Colonic mucosa (tissue), 4 donors: ENCODE results near the gene WASF1. TPM values are rescaled to one million over a fixed set of nuclear protein-coding genes. Genes with fewer than 3 reads are reported as not detected.

Experiments
- DNase-seq: peaks from one replicate; pipeline ENCODE4 v3.0.0-alpha.2; 2020
- H3K27ac ChIP-seq: fragments of 200-600 bp; one replicate; pipeline ENCODE4 v1.8.0; 2021
- H3K27me3 ChIP-seq: fragments of 200-600 bp; one replicate; pipeline ENCODE4 v1.8.0; 2021
- H3K36me3 ChIP-seq: fragments of 200-600 bp; one replicate; pipeline ENCODE4 v1.8.0; 2021
- H3K4me1 ChIP-seq: fragments of 200-600 bp; one replicate; pipeline ENCODE4 v1.8.0; 2021; ENCODE audit warnings: mild to moderate bottlenecking
- H3K4me3 ChIP-seq: fragments of 200-600 bp; one replicate; pipeline ENCODE4 v1.8.0; 2021
- H3K9ac ChIP-seq, 2 donors: one replicate each; pipeline ENCODE4 v1.7.0; 2013; ENCODE audit warnings: control low read depth in 2 of 2, low read depth in 2 of 2, low read length in 2 of 2
- H3K9me3 ChIP-seq: fragments of 200-600 bp; one replicate; pipeline ENCODE4 v1.8.0; 2021
- intact Hi-C: fragments of 100-400 bp; cut with DNase I; formaldehyde crosslinking; loops from one replicate; pipeline ENCODE4 v1.14.1; 2022
- total RNA-seq, 2 donors: library from RNA; stranded (reverse); fragmentation: NEBNext Ultra II Directional in 1 of 2; extraction: Animal tissue kit (Norgen Biotek cat#: 25700) in 1 of 2; gene quantifications; one replicate each; pipeline ENCODE4 v1.2.1, GENCODE V29; 2021
- TF ChIP-seq, protein P1 (sequence below): fragments of 200-600 bp; IDR thresholded peaks from one replicate; pipeline ENCODE4 v1.8.0; 2022; ENCODE audit warnings: antibody characterized with exemption, mild to moderate bottlenecking
- donor health status: healthy.
- donor health status: DM: no; HTN: no; CAD: no.
- donor health status: DM: no; HTN: no; CAD: no.

The WASF1 gene
- total RNA-seq, 2 donors from 2014 or later: 2.2 to 4.8 TPM

- H3K9me3 ChIP-seq: no peaks in the 10 kb centered on the region
- intact Hi-C loops: no loop called here
- H3K4me1 ChIP-seq: no peaks in the 10 kb centered on the region
- no peaks in the 10 kb centered on the region for H3K27me3 ChIP-seq
- no peak overlapping the region for H3K9ac ChIP-seq
- H3K36me3 ChIP-seq: no peaks in the 10 kb centered on the region
- no peak overlapping the region for H3K27ac ChIP-seq
- H3K4me3 ChIP-seq: no peak overlapping the region
- DNase-seq: no peak
- TF ChIP-seq, protein P1, sequence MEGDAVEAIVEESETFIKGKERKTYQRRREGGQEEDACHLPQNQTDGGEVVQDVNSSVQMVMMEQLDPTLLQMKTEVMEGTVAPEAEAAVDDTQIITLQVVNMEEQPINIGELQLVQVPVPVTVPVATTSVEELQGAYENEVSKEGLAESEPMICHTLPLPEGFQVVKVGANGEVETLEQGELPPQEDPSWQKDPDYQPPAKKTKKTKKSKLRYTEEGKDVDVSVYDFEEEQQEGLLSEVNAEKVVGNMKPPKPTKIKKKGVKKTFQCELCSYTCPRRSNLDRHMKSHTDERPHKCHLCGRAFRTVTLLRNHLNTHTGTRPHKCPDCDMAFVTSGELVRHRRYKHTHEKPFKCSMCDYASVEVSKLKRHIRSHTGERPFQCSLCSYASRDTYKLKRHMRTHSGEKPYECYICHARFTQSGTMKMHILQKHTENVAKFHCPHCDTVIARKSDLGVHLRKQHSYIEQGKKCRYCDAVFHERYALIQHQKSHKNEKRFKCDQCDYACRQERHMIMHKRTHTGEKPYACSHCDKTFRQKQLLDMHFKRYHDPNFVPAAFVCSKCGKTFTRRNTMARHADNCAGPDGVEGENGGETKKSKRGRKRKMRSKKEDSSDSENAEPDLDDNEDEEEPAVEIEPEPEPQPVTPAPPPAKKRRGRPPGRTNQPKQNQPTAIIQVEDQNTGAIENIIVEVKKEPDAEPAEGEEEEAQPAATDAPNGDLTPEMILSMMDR: no peak
Measured at GRCh38 chr6:110068592-110068967, 110.9 kb downstream of the WASF1 start.

- DNase-seq: no peak
- no peaks in the 10 kb centered on the region for H3K9me3 ChIP-seq
- intact Hi-C loops: no loop called here
- TF ChIP-seq, protein P1: no peak
- no peaks in the 10 kb centered on the region for H3K27me3 ChIP-seq
- no peaks in the 10 kb centered on the region for H3K4me1 ChIP-seq
- H3K4me3 ChIP-seq: no peak overlapping the region
- no peak overlapping the region for H3K9ac ChIP-seq
- no peaks in the 10 kb centered on the region for H3K36me3 ChIP-seq
- no peak overlapping the region for H3K27ac ChIP-seq
Measured at GRCh38 chr6:110067837-110068591, 111.5 kb downstream of the WASF1 start.

- no peak for DNase-seq
- Histone ChIP-seq H3K9ac (no peak overlapping the region), H3K4me1 (no peaks in the 10 kb centered on the region), H3K36me3 (no peaks in the 10 kb centered on the region), H3K27me3 (no peaks in the 10 kb centered on the region), H3K4me3 (no peak overlapping the region), H3K9me3 (no peaks in the 10 kb centered on the region), H3K27ac (no peak overlapping the region)
- intact Hi-C loops: no loop called here
- TF ChIP-seq, protein P1: no peak
Measured at GRCh38 chr6:110064744-110065524, 114.5 kb downstream of the WASF1 start.

GRCh38 chr6:110063594-110064263, 115.7 kb downstream of the WASF1 start:
- Histone ChIP-seq H3K27ac (no peak overlapping the region), H3K4me3 (no peak overlapping the region), H3K4me1 (no peaks in the 10 kb centered on the region), H3K9ac (no peak overlapping the region), H3K36me3 (no peaks in the 10 kb centered on the region), H3K9me3 (no peaks in the 10 kb centered on the region), H3K27me3 (no peaks in the 10 kb centered on the region)
- TF ChIP-seq, protein P1: no peak
- intact Hi-C loops: no loop called here
- DNase-seq: no peak

- H3K4me3 ChIP-seq: no peak overlapping the region
- H3K36me3 ChIP-seq: no peaks in the 10 kb centered on the region
- no peak overlapping the region for H3K27ac ChIP-seq
- H3K4me1 ChIP-seq: no peaks in the 10 kb centered on the region
- TF ChIP-seq, protein P1: no peak
- H3K9me3 ChIP-seq: no peaks in the 10 kb centered on the region
- H3K27me3 ChIP-seq: no peaks in the 10 kb centered on the region
- intact Hi-C loops: no loop called here
- H3K9ac ChIP-seq: no peak overlapping the region
- no peak for DNase-seq
Measured at GRCh38 chr6:110055387-110055735, 124.1 kb downstream of the WASF1 start.
